HUES6 (cell line): ENCODE data around the gene TMEM95.

ENCODE experiments used
- H3K27ac ChIP-seq: 2 replicates; pipeline ENCODE4 v1.7.0; 2013; ENCODE audit warnings: low read depth, mild to moderate bottlenecking, low read length, inconsistent platforms
- H3K27me3 ChIP-seq: 2 replicates; pipeline ENCODE4 v1.6.1; 2013; ENCODE audit warnings: low read length; ENCODE audit not compliant: control insufficient read depth, insufficient read depth
- H3K36me3 ChIP-seq: 2 replicates; pipeline ENCODE4 v1.6.1; 2013; ENCODE audit warnings: low read length; ENCODE audit not compliant: control insufficient read depth, insufficient read depth
- H3K4me1 ChIP-seq: 2 replicates; pipeline ENCODE4 v1.6.1; 2013; ENCODE audit warnings: low read length; ENCODE audit not compliant: control insufficient read depth, insufficient read depth
- H3K4me3 ChIP-seq: 2 replicates; pipeline ENCODE4 v1.5.1; 2013; ENCODE audit warnings: low read depth, low read length
- H3K9ac ChIP-seq: one replicate; pipeline ENCODE4 v1.6.1; 2013; ENCODE audit warnings: mild to moderate bottlenecking, low read length
- H3K9me3 ChIP-seq: 2 replicates; pipeline ENCODE4 v1.6.1; 2013; ENCODE audit warnings: low read depth, low read length; ENCODE audit not compliant: control insufficient read depth, insufficient read depth

The TMEM95 gene

DNA sequence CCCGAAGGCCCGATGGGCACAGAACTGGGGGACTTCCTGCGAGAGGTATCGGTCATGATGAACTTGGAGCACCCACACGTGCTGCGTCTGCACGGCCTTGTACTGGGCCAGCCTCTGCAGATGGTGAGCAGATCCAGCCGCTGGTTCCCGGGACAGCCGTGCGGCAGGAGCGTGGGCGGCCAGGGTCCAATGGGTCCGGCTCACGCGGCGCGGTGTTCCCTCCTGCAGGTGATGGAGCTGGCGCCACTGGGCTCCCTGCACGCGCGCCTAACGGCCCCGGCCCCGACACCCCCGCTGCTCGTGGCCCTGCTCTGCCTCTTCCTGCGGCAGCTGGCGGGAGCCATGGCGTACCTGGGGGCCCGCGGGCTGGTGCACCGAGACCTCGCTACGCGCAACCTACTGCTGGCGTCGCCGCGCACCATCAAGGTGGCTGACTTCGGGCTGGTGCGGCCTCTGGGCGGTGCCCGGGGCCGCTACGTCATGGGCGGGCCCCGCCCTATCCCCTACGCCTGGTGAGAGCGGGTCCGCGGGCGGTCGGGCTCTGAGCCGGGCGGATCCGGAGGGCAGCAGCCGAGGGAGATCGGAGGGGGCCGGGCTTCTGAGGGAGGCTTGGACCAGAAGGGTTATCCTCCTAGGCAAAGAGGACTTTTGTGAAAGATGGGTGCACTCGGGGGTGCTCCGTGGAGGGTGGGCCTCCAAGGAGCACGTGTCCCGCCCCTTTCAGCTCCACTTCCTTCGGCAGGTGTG lies 29.0 kb downstream of the TMEM95 start:
- Histone ChIP-seq H3K9ac (peak overlapping the region; percentile 42), H3K9me3 (peaks cover 4% of the 10 kb centered on the region; the same call in 1 of the 2 replicates), H3K4me3 (peak overlapping the region; percentile 54), H3K27me3 (peaks cover 56% of the 10 kb centered on the region), H3K36me3 (peaks cover 22% of the 10 kb centered on the region), H3K4me1 (peaks cover 26% of the 10 kb centered on the region), H3K27ac (no peak overlapping the region)

- H3K9ac ChIP-seq: peak overlapping the region; percentile 42
- H3K4me1 ChIP-seq: peaks cover 26% of the 10 kb centered on the region
- H3K9me3 ChIP-seq: no peaks in the 10 kb centered on the region
- peaks cover 28% of the 10 kb centered on the region for H3K36me3 ChIP-seq
- no peak overlapping the region for H3K27ac ChIP-seq
- H3K4me3 ChIP-seq: peak overlapping the region; percentile 54
- peaks cover 50% of the 10 kb centered on the region for H3K27me3 ChIP-seq
These were observed 29.6 kb downstream of the TMEM95 start for GRCh38 chr17:7384489-7385081.

- peaks cover 14% of the 10 kb centered on the region for H3K4me1 ChIP-seq
- H3K4me3 ChIP-seq: no peak overlapping the region
- H3K9ac ChIP-seq: no peak overlapping the region
- no peaks in the 10 kb centered on the region for H3K9me3 ChIP-seq
- H3K27ac ChIP-seq: no peak overlapping the region
- peaks cover 54% of the 10 kb centered on the region for H3K36me3 ChIP-seq
- H3K27me3 ChIP-seq: peaks cover 9% of the 10 kb centered on the region
These were observed 33.9 kb downstream of the TMEM95 start for GRCh38 chr17:7388856-7389255.

DNA sequence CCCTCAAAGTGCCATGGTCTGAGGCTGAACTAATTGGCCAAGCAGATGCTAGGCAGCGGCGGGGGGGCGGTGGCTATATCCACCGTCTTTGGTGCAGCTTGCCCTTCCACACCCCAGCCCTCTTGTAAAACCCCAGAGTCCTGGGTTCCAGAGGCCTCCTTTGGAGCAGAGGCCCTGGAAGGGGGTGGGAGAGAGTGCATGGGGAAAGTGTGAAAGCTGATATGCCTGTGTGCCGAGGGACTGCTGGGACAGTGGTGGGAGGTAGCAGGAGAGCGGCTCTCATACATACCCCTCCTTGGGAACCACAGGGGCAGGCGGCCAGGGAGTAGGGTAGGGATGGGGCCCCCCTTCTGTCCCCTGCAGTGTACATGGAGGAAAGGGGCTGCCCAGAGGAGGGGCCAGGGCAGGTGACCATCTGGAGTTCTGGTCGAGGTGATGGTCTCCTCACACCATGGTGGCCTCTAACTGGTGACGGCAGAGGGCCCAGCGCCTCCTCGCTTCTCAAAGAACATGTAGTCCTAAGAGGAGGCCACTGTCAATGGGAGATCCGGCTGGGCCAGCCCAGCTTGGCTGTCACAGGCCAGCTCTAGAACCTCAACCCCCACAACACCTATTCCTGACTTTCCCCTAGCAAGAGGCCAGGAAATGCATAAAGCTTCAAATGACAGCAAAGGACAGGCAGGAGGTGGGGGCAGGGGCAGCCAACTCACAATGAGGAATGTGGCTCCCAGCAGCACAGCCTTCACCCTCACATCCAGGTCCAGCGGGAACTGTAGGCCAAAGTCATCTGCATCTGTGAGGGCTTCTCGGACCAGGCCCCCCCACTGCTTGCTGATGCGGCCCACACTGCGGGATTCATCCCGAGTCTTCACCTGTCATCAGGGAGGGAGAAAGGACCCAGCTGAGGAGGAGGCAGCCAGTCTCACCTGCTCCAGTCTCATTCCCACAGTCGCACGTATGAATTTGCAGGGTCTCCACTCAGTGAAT lies 35.3 kb downstream of the TMEM95 start:
- peaks cover 54% of the 10 kb centered on the region for H3K36me3 ChIP-seq
- no peak overlapping the region for H3K9ac ChIP-seq
- no peak overlapping the region for H3K27ac ChIP-seq
- peaks cover 11% of the 10 kb centered on the region; the same call in 1 of the 2 replicates for H3K4me1 ChIP-seq
- no peaks in the 10 kb centered on the region for H3K9me3 ChIP-seq
- no peak overlapping the region for H3K4me3 ChIP-seq
- H3K27me3 ChIP-seq: no peaks in the 10 kb centered on the region

DNA sequence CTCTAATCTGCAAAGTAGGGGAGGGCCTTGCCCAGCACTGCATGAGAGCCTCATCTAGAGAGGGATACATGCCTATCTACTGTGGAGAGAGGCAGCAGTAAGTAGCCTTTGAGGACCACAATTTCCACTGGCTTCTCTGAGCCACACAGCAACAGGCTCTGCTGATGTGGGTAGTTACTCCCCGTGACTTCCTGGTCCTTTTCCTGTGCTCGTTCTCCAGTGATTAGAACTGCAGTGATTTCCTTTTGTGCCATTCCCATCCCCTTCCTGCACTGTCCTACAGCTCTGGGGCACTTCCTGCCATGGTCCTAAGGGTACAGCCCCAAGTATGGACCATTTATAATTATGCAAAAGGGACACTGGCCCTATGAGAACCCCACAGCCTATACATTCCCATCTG lies 36.4 kb downstream of the TMEM95 start:
- Histone ChIP-seq H3K4me1 (peaks cover 11% of the 10 kb centered on the region; the same call in 1 of the 2 replicates), H3K4me3 (no peak overlapping the region), H3K9me3 (no peaks in the 10 kb centered on the region), H3K27me3 (no peaks in the 10 kb centered on the region), H3K36me3 (peaks cover 52% of the 10 kb centered on the region), H3K27ac (no peak overlapping the region), H3K9ac (no peak overlapping the region)

GRCh38 chr17:7392696-7393612 lies 38.0 kb downstream of the TMEM95 start:
- H3K9ac ChIP-seq: no peak overlapping the region
- no peak overlapping the region for H3K27ac ChIP-seq
- H3K4me1 ChIP-seq: peaks cover 11% of the 10 kb centered on the region; the same call in 1 of the 2 replicates
- peak overlapping the region; percentile 66 for H3K4me3 ChIP-seq
- no peaks in the 10 kb centered on the region for H3K9me3 ChIP-seq
- no peaks in the 10 kb centered on the region for H3K27me3 ChIP-seq
- peaks cover 42% of the 10 kb centered on the region for H3K36me3 ChIP-seq

DNA sequence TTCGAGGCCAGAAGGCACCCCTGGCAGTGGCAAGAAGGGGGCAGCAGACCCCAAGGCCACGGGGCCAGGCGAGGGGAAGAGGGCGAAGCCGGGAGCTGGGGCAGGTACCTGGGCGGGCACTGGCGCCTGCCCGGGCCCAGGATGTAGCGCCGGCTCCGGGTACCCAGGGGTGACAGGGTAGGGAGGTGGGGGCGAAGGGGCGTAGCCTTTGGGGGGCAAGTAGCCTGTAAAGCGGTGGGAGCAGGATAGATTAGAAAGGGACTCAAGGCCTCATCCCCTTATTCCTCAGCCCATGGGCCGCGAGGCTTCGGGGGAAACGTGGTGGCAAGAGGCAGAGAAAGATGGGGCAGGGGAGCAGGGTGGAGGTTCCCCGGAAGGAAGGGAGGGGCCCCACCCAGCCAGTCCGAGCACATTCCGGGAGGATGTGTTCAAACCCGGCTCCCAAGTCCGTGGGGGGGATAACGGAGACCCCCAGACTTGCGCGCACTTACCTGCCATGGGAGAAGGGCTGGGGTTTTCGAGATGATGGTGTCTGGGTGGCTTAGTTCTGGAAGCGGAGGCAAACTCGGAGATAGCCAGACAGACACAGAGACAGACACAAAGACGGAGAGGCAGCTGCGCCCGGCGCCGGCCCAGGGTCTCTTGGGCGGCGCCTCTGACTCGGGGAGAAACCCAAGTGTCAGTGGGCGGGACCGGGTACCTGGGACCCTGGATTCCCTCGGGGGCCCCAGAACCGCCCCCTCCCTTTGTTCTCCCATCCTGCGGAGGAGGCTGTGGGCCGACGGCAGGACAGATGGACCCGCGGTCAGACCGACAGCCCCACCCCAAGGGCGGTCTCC lies 38.9 kb downstream of the TMEM95 start:
- peaks cover 33% of the 10 kb centered on the region for H3K36me3 ChIP-seq
- peak overlapping the region; percentile 40 for H3K9ac ChIP-seq
- no peaks in the 10 kb centered on the region for H3K9me3 ChIP-seq
- H3K27me3 ChIP-seq: no peaks in the 10 kb centered on the region
- peaks cover 11% of the 10 kb centered on the region; the same call in 1 of the 2 replicates for H3K4me1 ChIP-seq
- H3K27ac ChIP-seq: no peak overlapping the region
- peak overlapping the region; percentile 66 for H3K4me3 ChIP-seq

GRCh38 chr17:7394452-7395191 lies 39.7 kb downstream of the TMEM95 start, which contains the start of gene PLSCR3:
TSS of gene PLSCR3 (minus strand) at chr17:7394525. CDS start at chr17:7394110, 415 bp downstream.
- H3K27ac ChIP-seq: no peak within 1 kb of the TSS
- H3K9me3 ChIP-seq: no peaks in the 10 kb centered on the region

DNA sequence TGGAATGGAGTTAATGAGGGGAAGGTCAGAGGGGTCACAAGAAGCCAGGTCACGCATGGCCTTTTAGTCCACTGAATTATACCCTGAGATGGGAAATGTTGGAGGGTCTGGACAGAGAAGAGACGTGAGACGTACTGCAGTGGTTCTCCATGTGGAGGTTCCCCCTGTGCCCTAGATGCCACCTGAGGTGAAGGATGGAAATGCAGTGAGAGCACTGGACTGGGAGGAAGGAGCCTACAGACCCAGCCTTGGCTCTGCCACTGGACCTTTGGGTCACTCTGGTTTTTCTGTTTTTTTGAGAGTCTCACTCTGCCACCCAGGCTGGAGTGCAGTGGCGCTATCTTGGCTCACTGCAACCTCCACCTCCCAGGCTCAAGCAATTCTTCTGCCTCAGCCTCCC lies 41.2 kb downstream of the TMEM95 start:
- Histone ChIP-seq H3K4me1 (peaks cover 3% of the 10 kb centered on the region; the same call in 1 of the 2 replicates), H3K27ac (no peak overlapping the region), H3K36me3 (peaks cover 10% of the 10 kb centered on the region; the same call in 1 of the 2 replicates), H3K27me3 (no peaks in the 10 kb centered on the region), H3K9ac (no peak overlapping the region), H3K4me3 (no peak overlapping the region), H3K9me3 (no peaks in the 10 kb centered on the region)

More at GRCh38 chr17:7394452-7395191, 39.7 kb downstream of the TMEM95 start, which contains the start of gene PLSCR3:
- H3K27me3 ChIP-seq: no peaks in the 10 kb centered on the region
- peak within 1 kb of the TSS; percentile 66 for H3K4me3 ChIP-seq
- H3K9ac ChIP-seq: peak within 1 kb of the TSS; percentile 40
- peaks cover 26% of the 10 kb centered on the region for H3K36me3 ChIP-seq
- peaks cover 11% of the 10 kb centered on the region; the same call in 1 of the 2 replicates for H3K4me1 ChIP-seq
